H9 (cell line): ENCODE measurements around the gene EHD2. TPM values are rescaled to one million over a fixed set of nuclear protein-coding genes. Genes with fewer than 3 reads are reported as not detected.
A peak's percentile ranks its signal among the peaks of the same experiment; 100 is the strongest.

Experiments
- DNase-seq: peaks from one replicate; pipeline ENCODE4 v3.0.0-alpha.2; 2017
- H2AFZ ChIP-seq: one replicate; pipeline ENCODE4 v1.6.1; 2013; ENCODE audit warnings: mild to moderate bottlenecking, low read length, control low read depth, moderate library complexity
- H2AK5ac ChIP-seq: 2 replicates; pipeline ENCODE4 v1.6.1; 2013; ENCODE audit warnings: low read length, control low read depth, mixed read lengths; ENCODE audit not compliant: insufficient read length
- H2BK120ac ChIP-seq: one replicate; pipeline ENCODE4 v1.6.1; 2013; ENCODE audit warnings: low read depth, mild to moderate bottlenecking, low read length, control low read depth, inconsistent platforms; ENCODE audit not compliant: poor library complexity, severe bottlenecking
- H2BK12ac ChIP-seq: 2 replicates; pipeline ENCODE4 v1.6.1; 2013; ENCODE audit warnings: low read length, control low read depth, mixed read lengths, low read depth; ENCODE audit not compliant: insufficient read length
- H2BK15ac ChIP-seq: 2 replicates; pipeline ENCODE4 v1.6.1; 2013; ENCODE audit warnings: low read depth, low read length, control low read depth
- H2BK20ac ChIP-seq: one replicate; pipeline ENCODE4 v1.6.1; 2013; ENCODE audit warnings: low read depth, mild to moderate bottlenecking, low read length, control low read depth, inconsistent platforms; ENCODE audit not compliant: poor library complexity, severe bottlenecking
- H2BK5ac ChIP-seq: 2 replicates; pipeline ENCODE4 v1.6.1; 2013; ENCODE audit warnings: low read length, control low read depth, mixed read lengths; ENCODE audit not compliant: insufficient read length
- H3K14ac ChIP-seq: 2 replicates; pipeline ENCODE4 v1.6.1; 2013; ENCODE audit warnings: low read length, control low read depth; ENCODE audit not compliant: insufficient read depth
- H3K18ac ChIP-seq: 2 replicates; pipeline ENCODE4 v1.6.1; 2013; ENCODE audit warnings: low read depth, mild to moderate bottlenecking, mixed read lengths, low read length, control low read depth; ENCODE audit not compliant: insufficient read length
- H3K23ac ChIP-seq: 2 replicates; pipeline ENCODE4 v1.6.1; 2013; ENCODE audit warnings: low read length, control low read depth, mixed read lengths, low read depth; ENCODE audit not compliant: insufficient read length
- H3K23me2 ChIP-seq: 2 replicates; pipeline ENCODE4 v1.6.1; 2013; ENCODE audit warnings: low read depth, mild to moderate bottlenecking, mixed read lengths, low read length, control low read depth; ENCODE audit not compliant: insufficient read length, poor library complexity, severe bottlenecking
- H3K27ac ChIP-seq: 2 replicates; pipeline ENCODE4 v1.5.1; 2013; ENCODE audit warnings: low read length, control low read depth, mixed read lengths, low read depth; ENCODE audit not compliant: insufficient read length
- H3K27me3 ChIP-seq: 2 replicates; pipeline ENCODE4 v1.6.1; 2013; ENCODE audit warnings: low read length, control low read depth, inconsistent platforms; ENCODE audit not compliant: insufficient read depth
- H3K4ac ChIP-seq: 2 replicates; pipeline ENCODE4 v1.6.1; 2013; ENCODE audit warnings: low read depth, mild to moderate bottlenecking, control low read depth, inconsistent platforms, low read length, moderate library complexity
- H3K4me1 ChIP-seq: 2 replicates; pipeline ENCODE4 v1.6.1; 2013; ENCODE audit warnings: low read length, control low read depth, inconsistent platforms; ENCODE audit not compliant: insufficient read depth
- H3K4me2 ChIP-seq: 2 replicates; pipeline ENCODE4 v1.6.1; 2013; ENCODE audit warnings: low read length, control low read depth, mixed read lengths; ENCODE audit not compliant: insufficient read length, insufficient read depth
- H3K56ac ChIP-seq: 2 replicates; pipeline ENCODE4 v1.6.1; 2013; ENCODE audit warnings: low read depth, mild to moderate bottlenecking, mixed read lengths, low read length, control low read depth; ENCODE audit not compliant: insufficient read length
- H3K79me1 ChIP-seq: 2 replicates; pipeline ENCODE4 v1.6.1; 2013; ENCODE audit warnings: low read depth, mild to moderate bottlenecking, moderate library complexity, low read length, control low read depth, inconsistent platforms; ENCODE audit not compliant: insufficient read depth, poor library complexity, severe bottlenecking
- H3K79me2 ChIP-seq: 2 replicates; pipeline ENCODE4 v1.6.1; 2013; ENCODE audit warnings: low read length, control low read depth, inconsistent platforms; ENCODE audit not compliant: insufficient read depth
- H3K9ac ChIP-seq: 2 replicates; pipeline ENCODE4 v1.6.1; 2013; ENCODE audit warnings: low read length, control low read depth, mixed read lengths; ENCODE audit not compliant: insufficient read length; ENCODE audit errors: extremely low read depth
- H3K9me3 ChIP-seq: one replicate; pipeline ENCODE4 v1.6.1; 2013; ENCODE audit warnings: low read depth, low read length, inconsistent platforms; ENCODE audit not compliant: control insufficient read depth
- H3T11ph ChIP-seq: one replicate; pipeline ENCODE4 v1.6.1; 2013; ENCODE audit warnings: mild to moderate bottlenecking, low read length, control low read depth, inconsistent platforms
- H4K20me1 ChIP-seq: one replicate; pipeline ENCODE4 v1.6.1; 2013; ENCODE audit not compliant: control insufficient read depth, insufficient read length, insufficient read depth
- H4K5ac ChIP-seq: 2 replicates; pipeline ENCODE4 v1.6.1; 2013; ENCODE audit warnings: low read depth, mild to moderate bottlenecking, mixed read lengths, low read length, control low read depth; ENCODE audit not compliant: insufficient read length
- H4K8ac ChIP-seq: replicated peaks from 2 replicates; pipeline ENCODE4 v1.6.1; 2013; ENCODE audit warnings: low read length, control low read depth, mixed read lengths, low read depth; ENCODE audit not compliant: insufficient read length
- H4K91ac ChIP-seq: 2 replicates; pipeline ENCODE4 v1.6.1; 2013; ENCODE audit warnings: low read depth, mild to moderate bottlenecking, moderate library complexity, mixed read lengths, low read length, control low read depth; ENCODE audit not compliant: insufficient read length
- H3K27ac Mint-ChIP-seq, 3 experiments: 2 replicates in 2 of 3; 3 replicates in 1 of 3; pipeline ENCODE4 v1.8.0; 2020 to 2021; ENCODE audit warnings: mixed read lengths in 3 of 3, mild to moderate bottlenecking in 1 of 3, moderate library complexity in 1 of 3
- H3K27me3 Mint-ChIP-seq: 2 replicates; pipeline ENCODE4 v1.8.0; 2021; ENCODE audit warnings: low read depth, mild to moderate bottlenecking, moderate library complexity, mixed read lengths
- H3K36me3 Mint-ChIP-seq, 3 experiments: 2 replicates in 2 of 3; 3 replicates in 1 of 3; pipeline ENCODE4 v1.8.0; 2020 to 2021; ENCODE audit warnings: low read depth in 3 of 3, mixed read lengths in 3 of 3; ENCODE audit not compliant: insufficient read depth in 1 of 3
- H3K4me1 Mint-ChIP-seq, 2 experiments: 2 replicates each; pipeline ENCODE4 v1.8.0; 2020; ENCODE audit warnings: mixed read lengths in 2 of 2
- H3K4me3 Mint-ChIP-seq, 2 experiments: 2 replicates in 1 of 2; 3 replicates in 1 of 2; pipeline ENCODE4 v1.8.0; 2020 to 2021; ENCODE audit warnings: mild to moderate bottlenecking in 2 of 2, mixed read lengths in 2 of 2, moderate library complexity in 1 of 2
- H3K9me3 Mint-ChIP-seq, 2 experiments: 2 replicates in 1 of 2; 3 replicates in 1 of 2; pipeline ENCODE4 v1.8.0; 2020; ENCODE audit warnings: mild to moderate bottlenecking in 2 of 2, mixed read lengths in 2 of 2, moderate library complexity in 1 of 2
- WGBS: extraction: QIAGEN DNeasy Blood & Tissue Kit; methylation state at CpG from one replicate; pipeline ENCODE4 v1.1.7; 2013; ENCODE audit warnings: missing lambda C conversion rate, low lambda C conversion rate, mixed read lengths; ENCODE audit not compliant: insufficient read length; ENCODE audit errors: extremely low coverage; 5-methylcytosine and 5-hydroxymethylcytosine counted together
- total RNA-seq: library from RNA; stranded (reverse); gene quantifications from 2 replicates; pipeline ENCODE4 v1.2.1, GENCODE V29; 2021
- TF ChIP-seq, protein P1 (sequence below): fragments of 200-600 bp; sonication (generic); conservative IDR thresholded peaks from 3 replicates; pipeline ENCODE4 v1.8.0; 2021; ENCODE audit warnings: antibody characterized with exemption, mild to moderate bottlenecking

The EHD2 gene
- total RNA-seq, 1 experiment from 2014 or later: 19.7 TPM

DNA sequence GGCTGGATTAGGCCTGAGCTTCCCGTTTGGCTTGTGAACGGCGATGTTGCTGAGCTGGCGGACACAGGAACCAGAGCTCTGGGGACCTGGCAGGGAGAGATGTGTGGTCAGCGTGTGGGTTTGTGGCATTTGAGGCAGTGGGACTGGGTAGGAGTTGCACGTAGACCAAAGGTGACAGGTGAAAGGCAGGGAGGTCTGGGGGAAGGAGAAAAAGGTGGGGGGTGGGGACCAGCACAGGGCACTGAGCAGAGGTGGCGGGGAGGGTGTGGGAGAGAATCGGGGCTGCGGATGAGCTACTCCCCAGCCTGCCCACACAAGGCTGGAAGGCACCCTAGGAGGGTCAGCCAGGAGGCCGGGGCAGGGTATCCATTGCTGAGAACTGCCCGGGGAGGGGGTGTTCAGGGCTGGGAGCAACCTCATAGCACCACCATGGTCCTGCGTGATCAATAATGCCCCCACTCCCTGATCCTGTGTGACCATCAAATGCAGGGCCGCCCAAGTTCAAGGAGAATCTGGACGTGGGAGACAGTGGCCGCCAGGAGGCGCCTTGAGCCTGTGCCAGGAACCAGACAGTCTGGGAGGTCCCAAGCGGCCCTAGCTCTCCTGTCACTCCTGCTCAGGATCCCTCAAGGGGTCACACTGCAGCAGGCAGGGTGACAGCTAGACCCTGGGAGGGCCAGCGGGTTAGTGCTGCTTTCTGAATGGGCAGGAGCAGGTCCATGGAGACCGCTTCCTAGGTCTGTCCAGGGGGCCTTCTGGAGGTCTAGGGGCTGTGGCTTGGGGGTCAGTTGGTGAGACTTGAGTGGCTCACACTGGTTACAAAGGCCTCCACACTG is 52.5 kb downstream of the EHD2 start:
- no peak overlapping the region for H3K18ac ChIP-seq
- no peak overlapping the region for H2BK5ac ChIP-seq
- no peaks in the 10 kb centered on the region for H3K4me1 ChIP-seq
- no peak overlapping the region for H3K9ac ChIP-seq
- no peaks in the 10 kb centered on the region for H4K20me1 ChIP-seq
- H3K14ac ChIP-seq: no peak overlapping the region
- no peak overlapping the region for H4K5ac ChIP-seq
- H4K91ac ChIP-seq: no peak overlapping the region
- no peak overlapping the region for H3K4me2 ChIP-seq
- no peaks in the 10 kb centered on the region for H3K79me2 ChIP-seq
- H3K9me3 ChIP-seq: no peaks in the 10 kb centered on the region
- peaks cover 2% of the 10 kb centered on the region for H3K23me2 ChIP-seq
- no peak overlapping the region for H3K56ac ChIP-seq
- DNase-seq: peak; percentile 87
- H4K8ac ChIP-seq: no peak overlapping the region
- H3K27ac Mint-ChIP-seq: peak overlapping the region; percentile 10 to 46 (median 38); a peak in 3 of 7 replicates
- H3K79me1 ChIP-seq: no peaks in the 10 kb centered on the region
- peaks cover 0 to 3% (median 0%) of the 10 kb centered on the region in 3 experiments; a peak in 3 of 7 replicates for H3K36me3 Mint-ChIP-seq
- H3K27me3 Mint-ChIP-seq: peaks cover 2% of the 10 kb centered on the region; the same call in 1 of the 2 replicates
- peak overlapping the region in 1 of 2 experiments; percentile 28; a peak in 1 of 5 replicates for H3K4me3 Mint-ChIP-seq
- H3K27me3 ChIP-seq: no peaks in the 10 kb centered on the region
- TF ChIP-seq, protein P1, sequence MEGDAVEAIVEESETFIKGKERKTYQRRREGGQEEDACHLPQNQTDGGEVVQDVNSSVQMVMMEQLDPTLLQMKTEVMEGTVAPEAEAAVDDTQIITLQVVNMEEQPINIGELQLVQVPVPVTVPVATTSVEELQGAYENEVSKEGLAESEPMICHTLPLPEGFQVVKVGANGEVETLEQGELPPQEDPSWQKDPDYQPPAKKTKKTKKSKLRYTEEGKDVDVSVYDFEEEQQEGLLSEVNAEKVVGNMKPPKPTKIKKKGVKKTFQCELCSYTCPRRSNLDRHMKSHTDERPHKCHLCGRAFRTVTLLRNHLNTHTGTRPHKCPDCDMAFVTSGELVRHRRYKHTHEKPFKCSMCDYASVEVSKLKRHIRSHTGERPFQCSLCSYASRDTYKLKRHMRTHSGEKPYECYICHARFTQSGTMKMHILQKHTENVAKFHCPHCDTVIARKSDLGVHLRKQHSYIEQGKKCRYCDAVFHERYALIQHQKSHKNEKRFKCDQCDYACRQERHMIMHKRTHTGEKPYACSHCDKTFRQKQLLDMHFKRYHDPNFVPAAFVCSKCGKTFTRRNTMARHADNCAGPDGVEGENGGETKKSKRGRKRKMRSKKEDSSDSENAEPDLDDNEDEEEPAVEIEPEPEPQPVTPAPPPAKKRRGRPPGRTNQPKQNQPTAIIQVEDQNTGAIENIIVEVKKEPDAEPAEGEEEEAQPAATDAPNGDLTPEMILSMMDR: peak; percentile 94
- no peak overlapping the region for H2BK20ac ChIP-seq
- H3K9me3 Mint-ChIP-seq: peaks cover 0 to 3% of the 10 kb centered on the region in 2 experiments; a peak in 3 of 5 replicates
- H2BK12ac ChIP-seq: no peak overlapping the region
- H3K27ac ChIP-seq: no peak overlapping the region
- no peak overlapping the region for H3T11ph ChIP-seq
- no peak overlapping the region for H3K4ac ChIP-seq
- no peak overlapping the region for H2AFZ ChIP-seq
- H2BK15ac ChIP-seq: no peak overlapping the region
- no peak overlapping the region for H3K23ac ChIP-seq
- WGBS: no CpG with 5 or more reads among the region's 19 CpGs
- peaks cover 14 to 20% of the 10 kb centered on the region in 2 experiments for H3K4me1 Mint-ChIP-seq
- no peak overlapping the region for H2AK5ac ChIP-seq
- H2BK120ac ChIP-seq: no peak overlapping the region
